H1 (cell line): ENCODE measurements around the gene RFT1. TPM values are rescaled to one million over a fixed set of nuclear protein-coding genes. Genes with fewer than 3 reads are reported as not detected.

Experiments used
- CTCF ChIP-seq, 3 experiments: IDR thresholded peaks; 1 replicate in 2 of 3; 2 replicates in 1 of 3; pipeline versions ENCODE4 v1.5.1 to v1.6.1; 2011; ENCODE audit warnings: low read length in 3 of 3, mild to moderate bottlenecking in 3 of 3, inconsistent platforms in 2 of 3, low read depth in 1 of 3, moderate library complexity in 1 of 3; ENCODE audit not compliant: insufficient read depth in 1 of 3; ENCODE audit errors: control extremely low read depth in 1 of 3
- SIRT6 ChIP-seq: IDR thresholded peaks from one replicate; pipeline ENCODE4 v1.7.1; 2012; ENCODE audit warnings: low read length, inconsistent platforms
- SP4 ChIP-seq: IDR thresholded peaks from 2 replicates; pipeline ENCODE4 v1.6.1; 2012; ENCODE audit warnings: low read length, inconsistent platforms
- polyA plus RNA-seq, 7 experiments: library from polyadenylated mRNA; depleted of rRNA in 3 of 7; stranded (reverse) in 5 of 7; unstranded in 2 of 7; fragments of >200 nt in 5 of 7; fragments of 200-250 nt in 2 of 7; gene quantifications; 1 replicate in 5 of 7; 2 replicates in 1 of 7; 4 replicates in 1 of 7; pipeline versions ENCODE4 v1.2.1 to v1.2.3, GENCODE V29; 2011 to 2013; ENCODE audit warnings: missing spikeins in 2 of 7, mixed read lengths in 2 of 7
- total RNA-seq: library from RNA; stranded (reverse); fragmentation: NEBNext Ultra II Directional; extraction: Animal tissue kit (Norgen Biotek cat#: 25700); gene quantifications from 2 replicates; pipeline ENCODE4 v1.2.1, GENCODE V29; 2021

Gene RFT1
- total and polyA plus RNA-seq, 2 of the 8 experiments (the other 6 are each of a cell fraction or from before 2014, with no cell fraction given) = 27.7 to 42.4 TPM

DNA sequence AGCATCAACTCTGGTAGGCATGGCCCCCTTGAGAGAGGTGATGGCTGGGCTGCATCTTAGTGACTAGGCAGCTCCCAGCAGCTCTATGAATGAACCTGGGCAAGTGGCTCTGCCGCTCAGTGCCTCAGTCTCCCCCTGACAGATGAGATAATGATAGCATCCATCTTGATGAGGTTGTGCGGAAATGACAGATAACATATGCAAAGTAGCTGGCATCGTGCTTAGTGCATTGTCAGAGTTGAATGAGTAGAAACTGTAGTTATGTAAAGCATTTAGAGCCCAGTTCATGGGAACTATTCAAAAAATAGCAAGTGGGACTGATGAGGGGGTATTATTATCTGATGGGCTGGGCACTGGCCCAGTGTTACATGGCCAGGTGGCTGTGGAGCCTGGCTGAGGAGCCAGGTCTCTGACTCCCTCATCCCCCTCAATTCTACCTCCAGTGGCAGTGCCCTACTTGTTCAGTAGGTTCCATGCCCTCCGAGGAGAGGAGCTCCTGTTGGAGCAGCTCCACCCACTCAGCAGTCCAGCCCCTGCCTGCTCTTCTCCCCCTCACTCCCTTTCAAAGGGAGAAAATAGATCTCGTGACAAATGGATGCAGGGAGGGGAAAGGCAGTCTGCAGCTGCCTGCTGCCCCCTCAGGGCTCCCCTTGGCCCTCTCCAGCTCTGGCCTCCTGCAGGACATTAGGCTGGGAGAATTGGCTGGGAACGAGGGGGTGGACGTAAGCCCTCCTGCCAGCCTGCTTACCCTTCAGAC lies 37.4 kb upstream of the RFT1 start (continued):
- TF ChIP-seq CTCF (IDR thresholded peaks at IDR 0.05; ENCODE audit: control extremely low read depth in 1 of 3, insufficient read depth in 1 of 3, low read depth in 1 of 3, low read length in 3 of 3) (no peak), SIRT6 (no peak), SP4 (no peak)
